ENCODE measurements around the gene KLHL41.

KLHL41 gene

DNA sequence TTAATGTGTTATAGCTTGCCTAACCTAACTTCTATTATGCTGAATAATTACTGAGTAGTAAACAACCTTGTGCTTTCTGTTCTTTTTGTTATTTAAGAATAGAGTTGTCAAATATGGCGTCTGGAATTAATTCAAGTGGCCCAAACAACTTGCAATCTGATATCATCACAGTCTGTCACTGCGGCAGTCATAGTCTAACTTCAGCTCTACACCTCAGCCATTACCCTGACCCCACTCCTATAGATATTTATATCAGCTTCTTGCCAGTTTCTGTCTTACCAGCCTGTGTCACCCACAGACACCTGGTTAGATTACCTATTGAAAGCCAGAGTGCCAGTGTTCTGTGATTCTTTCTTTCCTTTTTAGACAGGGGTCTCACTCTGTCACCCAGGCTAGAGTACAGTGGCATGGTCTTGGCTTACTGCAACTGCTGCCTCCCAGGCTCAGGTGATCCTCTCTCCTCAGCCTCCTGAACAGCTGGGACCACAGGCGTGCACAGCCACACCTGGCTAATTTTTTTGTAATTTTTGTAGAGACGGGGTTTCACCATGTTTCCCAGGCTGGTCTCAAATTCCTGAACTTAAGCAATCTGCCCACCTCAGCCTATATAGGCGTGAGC is 14.1 kb upstream of the KLHL41 start:
- no peak for DNase-seq (ENCODE audit: low spot score)
- in situ Hi-C loops (cut with MboI; ENCODE audit: low sequenced_read_pairs, unreplicated experiment) = no loop called here
- TF ChIP-seq, protein P1, sequence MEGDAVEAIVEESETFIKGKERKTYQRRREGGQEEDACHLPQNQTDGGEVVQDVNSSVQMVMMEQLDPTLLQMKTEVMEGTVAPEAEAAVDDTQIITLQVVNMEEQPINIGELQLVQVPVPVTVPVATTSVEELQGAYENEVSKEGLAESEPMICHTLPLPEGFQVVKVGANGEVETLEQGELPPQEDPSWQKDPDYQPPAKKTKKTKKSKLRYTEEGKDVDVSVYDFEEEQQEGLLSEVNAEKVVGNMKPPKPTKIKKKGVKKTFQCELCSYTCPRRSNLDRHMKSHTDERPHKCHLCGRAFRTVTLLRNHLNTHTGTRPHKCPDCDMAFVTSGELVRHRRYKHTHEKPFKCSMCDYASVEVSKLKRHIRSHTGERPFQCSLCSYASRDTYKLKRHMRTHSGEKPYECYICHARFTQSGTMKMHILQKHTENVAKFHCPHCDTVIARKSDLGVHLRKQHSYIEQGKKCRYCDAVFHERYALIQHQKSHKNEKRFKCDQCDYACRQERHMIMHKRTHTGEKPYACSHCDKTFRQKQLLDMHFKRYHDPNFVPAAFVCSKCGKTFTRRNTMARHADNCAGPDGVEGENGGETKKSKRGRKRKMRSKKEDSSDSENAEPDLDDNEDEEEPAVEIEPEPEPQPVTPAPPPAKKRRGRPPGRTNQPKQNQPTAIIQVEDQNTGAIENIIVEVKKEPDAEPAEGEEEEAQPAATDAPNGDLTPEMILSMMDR (IDR thresholded peaks at IDR 0.05; ENCODE audit: borderline replicate concordance, control extremely low read depth, extremely low read depth, insufficient read depth, missing control alignments) = no peak

DNA sequence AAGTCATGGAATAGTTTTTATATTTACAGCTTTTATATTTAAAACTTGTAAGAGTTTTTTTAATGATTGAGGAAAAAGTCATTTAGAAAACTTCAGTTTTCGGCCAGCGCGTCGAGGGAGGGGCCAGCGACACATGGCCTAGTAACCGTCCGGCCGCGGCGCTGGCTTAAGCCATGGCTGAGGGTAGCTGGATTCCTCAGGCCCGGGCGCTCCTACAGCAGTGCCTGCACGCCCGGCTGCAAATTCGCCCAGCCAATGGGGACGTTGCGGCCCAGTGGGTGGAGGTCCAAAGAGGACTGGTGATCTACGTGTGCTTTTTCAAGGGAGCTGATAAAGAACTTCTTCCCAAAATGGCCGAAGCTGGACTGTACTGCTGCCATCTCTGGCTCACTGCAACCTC is 4.9 kb upstream of the KLHL41 start:
- in situ Hi-C loops (cut with MboI; ENCODE audit: low sequenced_read_pairs, unreplicated experiment) = no loop called here

DNA sequence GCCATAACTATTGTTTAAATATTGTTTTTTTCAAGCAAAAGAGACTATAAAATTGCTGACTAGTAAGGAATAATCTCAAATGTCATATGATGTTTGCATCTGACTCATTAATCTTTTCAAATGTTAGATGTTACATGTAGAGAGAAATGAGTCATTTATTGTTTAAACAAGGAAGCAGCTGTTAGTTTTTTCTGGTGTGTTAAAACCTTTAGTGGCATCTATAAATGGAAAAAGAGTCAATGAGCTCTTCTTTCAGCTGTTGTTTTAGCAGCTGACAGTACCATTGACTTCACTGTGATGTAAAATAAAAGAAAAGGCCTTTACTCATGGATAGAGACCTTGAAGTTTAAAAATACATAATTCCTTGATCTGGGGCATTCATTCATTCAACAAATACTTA is 1.8 kb upstream of the KLHL41 start:
- in situ Hi-C loops (cut with MboI; ENCODE audit: low sequenced_read_pairs, unreplicated experiment) = no loop called here
- TF ChIP-seq, protein P1 (IDR thresholded peaks at IDR 0.05; ENCODE audit: borderline replicate concordance, control extremely low read depth, extremely low read depth, insufficient read depth, missing control alignments) = no peak
- DNase-seq (ENCODE audit: low spot score) = peak; percentile 28

More for the DNA sequence above, 4.9 kb upstream of the KLHL41 start:
- DNase-seq (ENCODE audit: low spot score) = no peak
- TF ChIP-seq, protein P1 (IDR thresholded peaks at IDR 0.05; ENCODE audit: borderline replicate concordance, control extremely low read depth, extremely low read depth, insufficient read depth, missing control alignments) = no peak

DNA sequence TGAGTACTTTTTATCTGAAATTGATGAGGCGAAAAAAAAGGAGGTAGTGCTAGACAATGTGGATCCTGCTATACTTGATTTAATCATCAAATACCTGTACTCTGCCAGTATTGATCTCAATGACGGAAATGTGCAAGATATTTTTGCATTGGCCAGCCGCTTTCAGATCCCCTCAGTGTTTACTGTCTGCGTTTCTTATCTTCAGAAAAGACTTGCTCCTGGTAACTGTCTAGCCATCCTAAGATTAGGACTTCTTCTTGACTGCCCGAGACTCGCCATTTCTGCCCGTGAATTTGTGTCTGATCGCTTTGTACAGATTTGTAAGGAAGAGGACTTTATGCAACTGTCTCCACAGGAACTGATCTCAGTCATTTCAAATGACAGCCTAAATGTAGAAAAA is 453 bp downstream of the KLHL41 start:
- no peak for DNase-seq (ENCODE audit: low spot score)
- TF ChIP-seq, protein P1 (IDR thresholded peaks at IDR 0.05; ENCODE audit: borderline replicate concordance, control extremely low read depth, extremely low read depth, insufficient read depth, missing control alignments) = no peak
- in situ Hi-C loops (cut with MboI; ENCODE audit: low sequenced_read_pairs, unreplicated experiment) = no loop called here

DNA sequence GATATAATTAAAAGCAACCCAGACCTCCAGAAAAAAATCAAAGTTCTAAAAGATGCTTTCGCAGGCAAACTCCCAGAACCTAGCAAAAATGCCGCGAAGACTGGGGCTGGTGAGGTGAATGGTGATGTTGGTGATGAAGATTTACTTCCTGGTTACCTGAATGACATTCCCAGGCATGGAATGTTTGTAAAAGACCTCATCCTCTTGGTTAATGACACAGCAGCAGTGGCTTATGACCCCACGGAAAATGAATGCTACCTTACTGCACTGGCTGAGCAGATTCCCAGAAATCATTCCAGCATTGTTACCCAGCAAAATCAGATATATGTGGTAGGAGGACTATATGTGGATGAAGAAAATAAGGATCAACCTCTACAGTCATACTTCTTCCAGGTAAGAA is 994 bp downstream of the KLHL41 start:
- TF ChIP-seq, protein P1 (IDR thresholded peaks at IDR 0.05; ENCODE audit: borderline replicate concordance, control extremely low read depth, extremely low read depth, insufficient read depth, missing control alignments) = no peak
- DNase-seq (ENCODE audit: low spot score) = no peak
- in situ Hi-C loops (cut with MboI; ENCODE audit: low sequenced_read_pairs, unreplicated experiment) = no loop called here

DNA sequence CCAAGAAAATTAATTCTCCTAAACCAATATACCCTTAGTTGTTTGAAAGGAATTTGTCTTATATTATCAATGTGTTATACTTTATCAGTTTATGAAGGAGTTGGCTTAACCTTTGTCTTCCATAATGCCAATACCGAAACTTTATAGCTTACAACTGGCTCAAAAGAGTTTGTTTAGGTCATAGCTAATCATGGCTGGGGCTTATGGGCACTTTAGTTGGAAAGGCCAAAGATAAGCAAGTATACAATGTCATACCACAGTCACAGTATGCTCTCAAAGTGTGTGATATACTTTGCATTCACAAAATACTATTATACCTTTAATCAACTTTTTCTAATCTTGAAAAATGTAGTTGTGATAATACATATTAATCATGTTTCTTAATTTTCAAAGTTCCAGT is 2.3 kb downstream of the KLHL41 start:
- no peak for DNase-seq (ENCODE audit: low spot score)
- TF ChIP-seq, protein P1 (IDR thresholded peaks at IDR 0.05; ENCODE audit: borderline replicate concordance, control extremely low read depth, extremely low read depth, insufficient read depth, missing control alignments) = no peak
- in situ Hi-C loops (cut with MboI; ENCODE audit: low sequenced_read_pairs, unreplicated experiment) = no loop called here
